HG03280 (cell line): ENCODE measurements around the gene RPL28.
A peak's percentile ranks its signal among the peaks of the same experiment; 100 is the strongest.

ENCODE experiments used
- ATAC-seq: cut with Tn5 transposase; IDR thresholded peaks from one replicate; pipeline ENCODE4 v1.9.1; 2021; ENCODE audit warnings: mild to moderate bottlenecking, moderate library complexity; ENCODE audit not compliant: unreplicated experiment

Gene RPL28

GRCh38 chr19:55385724-55386492, at the start of gene RPL28:
Gene RPL28 (plus strand): TSS chr19:55385932. CDS start chr19:55386358, 426 bp downstream.
- ATAC-seq, result peak; percentile 67

GRCh38 chr19:55336101-55336500, 49.6 kb upstream of the RPL28 start:
- no peak for ATAC-seq

GRCh38 chr19:55339105-55339888, 46.4 kb upstream of the RPL28 start, which contains the start of gene KMT5C:
Gene KMT5C (plus strand): TSS chr19:55339876. CDS start chr19:55341937, 2,061 bp downstream.
- ATAC-seq, result peak; percentile 83

GRCh38 chr19:55339889-55340783, 45.6 kb upstream of the RPL28 start:
- no peak for ATAC-seq

GRCh38 chr19:55340784-55341147, 45.0 kb upstream of the RPL28 start:
- ATAC-seq, result no peak

- ATAC-seq, result no peak
Observed at GRCh38 chr19:55341171-55341588, 44.6 kb upstream of the RPL28 start.

- no peak for ATAC-seq
Observed at GRCh38 chr19:55341595-55342531, 43.9 kb upstream of the RPL28 start.

GRCh38 chr19:55344444-55344843, 41.3 kb upstream of the RPL28 start:
- ATAC-seq, result no peak

- no peak for ATAC-seq
Observed at GRCh38 chr19:55345101-55345817, 40.5 kb upstream of the RPL28 start.

GRCh38 chr19:55345818-55346724, 39.7 kb upstream of the RPL28 start:
- ATAC-seq, result no peak

- ATAC-seq, result no peak
Observed at GRCh38 chr19:55346725-55347441, 38.8 kb upstream of the RPL28 start.

GRCh38 chr19:55347442-55348009, 38.2 kb upstream of the RPL28 start:
- ATAC-seq, result no peak

GRCh38 chr19:55348317-55349034, 37.3 kb upstream of the RPL28 start:
- no peak for ATAC-seq

- no peak for ATAC-seq
Observed at GRCh38 chr19:55350620-55351315, 35.0 kb upstream of the RPL28 start.

- no peak for ATAC-seq
Observed at GRCh38 chr19:55352040-55352439, 33.7 kb upstream of the RPL28 start.

GRCh38 chr19:55352549-55353145, 33.1 kb upstream of the RPL28 start:
- ATAC-seq, result no peak
